Spleen (tissue), 11 donors: ENCODE data around the gene IGSF9. TPM values are rescaled to one million over a fixed set of nuclear protein-coding genes. Genes with fewer than 3 reads are reported as not detected.

Experiments used
- DNase-seq: peaks from one replicate; pipeline ENCODE4 v3.0.0-alpha.2; 2020
- H3K27ac ChIP-seq, 8 donors: fragments of 200-600 bp; sonication (generic) in 7 of 8; 1 replicate in 4 of 8; 2 replicates in 4 of 8; pipeline versions ENCODE4 v1.5.0 to v1.8.0; 2016 to 2021; ENCODE audit warnings: inconsistent platforms in 4 of 8, mild to moderate bottlenecking in 4 of 8, moderate library complexity in 1 of 8
- H3K27me3 ChIP-seq, 7 donors: fragments of 200-600 bp; sonication (generic) in 6 of 7; replicated peaks in 1 of 7; 1 replicate in 4 of 7; 2 replicates in 3 of 7; pipeline versions ENCODE4 v1.5.0 to v1.8.0; 2016 to 2021; ENCODE audit warnings: inconsistent platforms in 3 of 7, mild to moderate bottlenecking in 1 of 7
- H3K36me3 ChIP-seq, 6 donors: fragments of 200-600 bp; sonication (generic) in 5 of 6; 1 replicate in 4 of 6; 2 replicates in 2 of 6; pipeline versions ENCODE4 v1.5.0 to v1.8.0; 2016 to 2021; ENCODE audit warnings: inconsistent platforms in 2 of 6
- H3K4me1 ChIP-seq, 6 donors: fragments of 200-600 bp; sonication (generic) in 5 of 6; 1 replicate in 3 of 6; 2 replicates in 3 of 6; pipeline versions ENCODE4 v1.5.0 to v1.8.0; 2016 to 2021; ENCODE audit warnings: inconsistent platforms in 3 of 6
- H3K4me3 ChIP-seq, 8 donors: fragments of 200-600 bp; sonication (generic) in 7 of 8; 1 replicate in 4 of 8; 2 replicates in 4 of 8; pipeline versions ENCODE4 v1.5.0 to v1.8.0; 2016 to 2021; ENCODE audit warnings: inconsistent platforms in 4 of 8, mild to moderate bottlenecking in 4 of 8, moderate library complexity in 2 of 8
- H3K9me3 ChIP-seq, 8 donors: fragments of 200-600 bp; sonication (generic) in 7 of 8; 1 replicate in 4 of 8; 2 replicates in 4 of 8; pipeline versions ENCODE4 v1.5.0 to v1.8.0; 2016 to 2021; ENCODE audit warnings: inconsistent platforms in 4 of 8
- CTCF ChIP-seq, 11 experiments: fragments of 200-600 bp in 7 of 11; fragments of 450-650 bp in 4 of 11; sonication (generic) in 4 of 11; IDR thresholded peaks in 8 of 11; conservative IDR thresholded peaks in 3 of 11; 1 replicate in 7 of 11; 2 replicates in 4 of 11; pipeline versions ENCODE4 v1.4.0 to v1.8.0; 2016 to 2021; ENCODE audit warnings: antibody characterized with exemption in 11 of 11, inconsistent platforms in 4 of 11, mild to moderate bottlenecking in 1 of 11
- POLR2A ChIP-seq, 3 donors: fragments of 450-650 bp; IDR thresholded peaks; one replicate each; pipeline ENCODE4 v1.5.1; 2017; ENCODE audit warnings: antibody characterized with exemption in 3 of 3, mild to moderate bottlenecking in 1 of 3
- POLR2AphosphoS5 ChIP-seq, 3 donors: sonication (generic); formaldehyde crosslinking; IDR thresholded peaks; one replicate each; pipeline ENCODE4 v1.5.1; 2017; ENCODE audit warnings: antibody characterized with exemption in 3 of 3
- WGBS, 5 donors: extraction: QIAGEN DNeasy Blood & Tissue Kit in 3 of 5; methylation state at CpG; one replicate each; pipeline versions ENCODE4 v1.1.5 to v1.1.7; 2013 to 2018; 5-methylcytosine and 5-hydroxymethylcytosine counted together
- intact Hi-C: fragments of 100-400 bp; cut with DNase I; formaldehyde crosslinking; loops from one replicate; pipeline ENCODE4 v1.15.0; 2023; ENCODE audit warnings: low total_unique reads
- polyA plus RNA-seq, 3 donors: library from polyadenylated mRNA; stranded (reverse); fragments of 200-250 nt; gene quantifications; one replicate each; pipeline ENCODE4 v1.2.1, GENCODE V29; 2013
- total RNA-seq, 7 donors: library from RNA; depleted of rRNA in 3 of 7; stranded (reverse); fragments of >200 nt in 3 of 7; fragmentation: NEBNext Ultra II Directional in 4 of 7; extraction: Animal tissue kit (Norgen Biotek cat#: 25700) in 4 of 7; gene quantifications; one replicate each; pipeline versions ENCODE4 v1.1.0 to v1.2.1, GENCODE V29; 2016 to 2021
- donor health status: healthy with polysubstance abuse.
- donor health status: DM: no; HTN: no; CAD: no; lungs with moderate emphysema.
- donor health status: DM: no; HTN: no; CAD: no.
- donor health status: Bipolar disorder and iron deficiency.
- donor health status: healthy.
- donor health status: DM: no; HTN: no; CAD: no.
- donor health status: DM: yes; HTN: yes; CAD: no.

IGSF9 gene
- total and polyA plus RNA-seq, 10 donors, result 0.12 to 2.1 (median 0.95) TPM

GRCh38 chr1:159951551-159951950 lies 6.1 kb upstream of the IGSF9 start:
- intact Hi-C loops, result no loop called here
- 82 to 93% (median 87%) methylated on average over 1 of the region's 1 CpG for WGBS, 5 donors

GRCh38 chr1:159951016-159951415 lies 5.6 kb upstream of the IGSF9 start:
- Histone ChIP-seq H3K9me3 (no peaks in the 10 kb centered on the region), H3K36me3 (no peaks in the 10 kb centered on the region), H3K27ac (no peak overlapping the region), H3K4me3 (no peak overlapping the region), H3K27me3 (peaks cover 0 to 40% (median 5%) of the 10 kb centered on the region in 7 donors), H3K4me1 (peaks cover 0 to 2% (median 0%) of the 10 kb centered on the region in 6 donors)
- intact Hi-C loops, result no loop called here
- WGBS, 5 donors, result 51 to 85% (median 65%) methylated on average over 2 of the region's 2 CpGs
- no peak for TF ChIP-seq CTCF (IDR thresholded peaks at IDR 0.05 in 8 of 11, conservative IDR thresholded peaks at IDR 0.05 in 3 of 11)
- TF ChIP-seq POLR2AphosphoS5 (IDR thresholded peaks at IDR 0.05), result no peak
- no peak for TF ChIP-seq POLR2A (IDR thresholded peaks at IDR 0.05)
- DNase-seq, result no peak

More at GRCh38 chr1:159951551-159951950, 6.1 kb upstream of the IGSF9 start:
- Histone ChIP-seq H3K27me3 (peaks cover 0 to 35% (median 4%) of the 10 kb centered on the region in 7 donors), H3K36me3 (no peaks in the 10 kb centered on the region), H3K27ac (no peak overlapping the region), H3K4me1 (no peaks in the 10 kb centered on the region), H3K4me3 (no peak overlapping the region), H3K9me3 (no peaks in the 10 kb centered on the region)
- DNase-seq, result peak; percentile 15
- no peak for TF ChIP-seq POLR2A (IDR thresholded peaks at IDR 0.05)
- TF ChIP-seq CTCF (IDR thresholded peaks at IDR 0.05 in 8 of 11, conservative IDR thresholded peaks at IDR 0.05 in 3 of 11), result no peak
- no peak for TF ChIP-seq POLR2AphosphoS5 (IDR thresholded peaks at IDR 0.05)

GRCh38 chr1:159949981-159950381 lies 4.6 kb upstream of the IGSF9 start:
- H3K9me3 ChIP-seq, result no peaks in the 10 kb centered on the region
- H3K36me3 ChIP-seq, result no peaks in the 10 kb centered on the region
- H3K27me3 ChIP-seq, result peaks cover 0 to 51% (median 14%) of the 10 kb centered on the region in 7 donors
- peaks cover 0 to 12% (median 9%) of the 10 kb centered on the region in 6 donors for H3K4me1 ChIP-seq
- WGBS, 5 donors, result 78 to 91% (median 89%) methylated on average over 4 of the region's 4 CpGs
- DNase-seq, result peak; percentile 54
- TF ChIP-seq POLR2AphosphoS5 (IDR thresholded peaks at IDR 0.05) (no peak), CTCF (IDR thresholded peaks at IDR 0.05 in 8 of 11, conservative IDR thresholded peaks at IDR 0.05 in 3 of 11) (no peak), POLR2A (IDR thresholded peaks at IDR 0.05) (no peak)
- no peak overlapping the region for H3K27ac ChIP-seq
- intact Hi-C loops, result no loop called here
- no peak overlapping the region for H3K4me3 ChIP-seq

- intact Hi-C loops, result no loop called here
- H3K27ac ChIP-seq, result no peak overlapping the region
- H3K27me3 ChIP-seq, result peaks cover 0 to 56% (median 21%) of the 10 kb centered on the region in 7 donors
- no peaks in the 10 kb centered on the region for H3K9me3 ChIP-seq
- no peaks in the 10 kb centered on the region for H3K36me3 ChIP-seq
- DNase-seq, result peak; percentile 6
- H3K4me1 ChIP-seq, result peaks cover 0 to 18% (median 12%) of the 10 kb centered on the region in 6 donors
- 77 to 90% (median 85%) methylated on average over 6 of the region's 6 CpGs for WGBS, 5 donors
- TF ChIP-seq POLR2A (IDR thresholded peaks at IDR 0.05) (no peak), CTCF (IDR thresholded peaks at IDR 0.05 in 8 of 11, conservative IDR thresholded peaks at IDR 0.05 in 3 of 11) (no peak), POLR2AphosphoS5 (IDR thresholded peaks at IDR 0.05) (no peak)
- H3K4me3 ChIP-seq, result no peak overlapping the region
These were observed 3.7 kb upstream of the IGSF9 start for GRCh38 chr1:159949123-159949522.
